K562 (cell line): ENCODE data around the gene GMIP.

Source experiments
- ARNT ChIP-seq, 2 experiments: fragments of 450-650 bp; IDR thresholded peaks; 2 replicates each; pipeline ENCODE4 v1.6.1; 2016; ENCODE audit warnings: mild to moderate bottlenecking in 1 of 2
- ETV6 ChIP-seq, 3 experiments: fragments of 150-350 bp in 1 of 3; sonication (generic) in 1 of 3; formaldehyde crosslinking in 1 of 3; IDR thresholded peaks; 2 replicates each; pipeline versions ENCODE4 v1.6.1 to v1.8.0; 2014 to 2022; ENCODE audit warnings: borderline replicate concordance in 2 of 3, low read depth in 2 of 3, antibody characterized with exemption in 1 of 3, low read length in 1 of 3, mild to moderate bottlenecking in 1 of 3, missing genetic modification reagents in 1 of 3
- EZH2 ChIP-seq: IDR thresholded peaks from 2 replicates; pipeline ENCODE4 v1.6.1; 2012; ENCODE audit warnings: low read depth, mild to moderate bottlenecking, inconsistent platforms, low read length, borderline replicate concordance
- GTF2E2 ChIP-seq: fragments of 200-800 bp; sonication (Bioruptor generic); IDR thresholded peaks from 2 replicates; pipeline ENCODE4 v1.6.1; 2016; ENCODE audit warnings: missing genetic modification characterization, missing compliant biosample characterization
- MTA2 ChIP-seq: fragments of 450-650 bp; IDR thresholded peaks from 2 replicates; pipeline ENCODE4 v1.6.1; 2016; ENCODE audit warnings: low read depth
- NR1H2 ChIP-seq: sonication (generic); formaldehyde crosslinking; IDR thresholded peaks from 2 replicates; pipeline ENCODE4 v1.4.0; 2020; ENCODE audit warnings: mild to moderate bottlenecking, missing genetic modification reagents
- POLR2AphosphoS5 ChIP-seq: IDR thresholded peaks from 2 replicates; pipeline ENCODE4 v1.6.1; 2011; ENCODE audit warnings: mild to moderate bottlenecking, low read depth, low read length, moderate library complexity; ENCODE audit not compliant: control insufficient read depth, insufficient read depth
- ZBTB7A ChIP-seq: IDR thresholded peaks from 2 replicates; pipeline ENCODE4 v1.6.1; 2011; ENCODE audit warnings: low read depth, mild to moderate bottlenecking, low read length, moderate library complexity, borderline replicate concordance; ENCODE audit not compliant: control insufficient read depth

DNA sequence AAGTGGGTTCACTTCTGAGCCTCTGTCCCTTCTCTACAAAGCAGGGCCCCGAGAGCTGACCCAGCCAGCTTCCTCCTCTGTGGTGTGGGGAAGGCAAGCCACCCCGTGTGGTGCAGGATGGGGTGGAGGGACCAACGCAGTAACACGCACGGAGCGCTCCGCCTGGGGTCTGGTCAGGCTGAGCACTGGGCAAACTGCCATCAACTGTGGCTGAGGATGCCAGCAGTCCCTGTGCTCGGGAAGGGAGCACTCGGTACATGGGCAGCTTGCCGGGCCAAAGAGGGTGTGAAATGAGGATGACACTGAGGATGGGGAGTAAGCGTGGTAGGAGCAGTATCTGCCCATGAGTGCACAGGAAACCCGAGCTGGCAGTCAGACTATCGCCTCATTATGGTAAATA, 7.6 kb upstream of the GMIP start:
- TF ChIP-seq GTF2E2 (tag): no peak
- TF ChIP-seq MTA2: no peak
- no peak for TF ChIP-seq ARNT (IDR thresholded peaks at IDR 0.05)
- no peak for TF ChIP-seq POLR2AphosphoS5
- no peak for TF ChIP-seq NR1H2
- TF ChIP-seq EZH2: no peak
- no peak for TF ChIP-seq ETV6 (IDR thresholded peaks at IDR 0.05; ENCODE audit: borderline replicate concordance in 1 of 2, low read depth in 2 of 2, low read length in 1 of 2)
- TF ChIP-seq ETV6 (CRISPR knock-in tag; IDR thresholded peaks at IDR 0.05; ENCODE audit: borderline replicate concordance): no peak
- TF ChIP-seq ZBTB7A: no peak
